Measurements from ENCODE around the gene COL4A2.

The COL4A2 gene

GRCh38 chr13:110548891-110549794 is 242.1 kb downstream of the COL4A2 start:
- no peak for TF ChIP-seq CTCF (IDR thresholded peaks at IDR 0.05)
- H3K4me3 ChIP-seq (ENCODE audit: low read depth in 1 of 2, low read length in 1 of 2), result no peak overlapping the region
- H3K9me3 ChIP-seq, result no peaks in the 10 kb centered on the region
- no peaks in the 10 kb centered on the region for H3K36me3 ChIP-seq
- H3K4me1 ChIP-seq (ENCODE audit: control insufficient read depth in 1 of 2, insufficient read depth in 1 of 2, low read depth in 1 of 2, low read length in 1 of 2), result no peaks in the 10 kb centered on the region
- no peak overlapping the region for H3K27ac ChIP-seq
- no peaks in the 10 kb centered on the region for H3K27me3 ChIP-seq

GRCh38 chr13:110549795-110550160 is 242.7 kb downstream of the COL4A2 start:
- H3K4me1 ChIP-seq (ENCODE audit: control insufficient read depth in 1 of 2, insufficient read depth in 1 of 2, low read depth in 1 of 2, low read length in 1 of 2), result peaks cover 0 to 1% of the 10 kb centered on the region in 2 experiments
- H3K27me3 ChIP-seq, result no peaks in the 10 kb centered on the region
- H3K27ac ChIP-seq, result no peak overlapping the region
- no peak for TF ChIP-seq CTCF (IDR thresholded peaks at IDR 0.05)
- H3K9me3 ChIP-seq, result no peaks in the 10 kb centered on the region
- H3K36me3 ChIP-seq, result no peaks in the 10 kb centered on the region
- no peak overlapping the region for H3K4me3 ChIP-seq (ENCODE audit: low read depth in 1 of 2, low read length in 1 of 2)

- no peak overlapping the region for H3K4me3 ChIP-seq (ENCODE audit: low read depth in 1 of 2, low read length in 1 of 2)
- no peak overlapping the region for H3K27ac ChIP-seq
- TF ChIP-seq CTCF (IDR thresholded peaks at IDR 0.05), result no peak
- no peaks in the 10 kb centered on the region for H3K9me3 ChIP-seq
- peaks cover 11 to 16% of the 10 kb centered on the region in 2 experiments for H3K4me1 ChIP-seq (ENCODE audit: control insufficient read depth in 1 of 2, insufficient read depth in 1 of 2, low read depth in 1 of 2, low read length in 1 of 2)
- no peaks in the 10 kb centered on the region for H3K27me3 ChIP-seq
- no peaks in the 10 kb centered on the region for H3K36me3 ChIP-seq
Measured at GRCh38 chr13:110551284-110551683, 244.2 kb downstream of the COL4A2 start.

- no peaks in the 10 kb centered on the region for H3K36me3 ChIP-seq
- H3K4me1 ChIP-seq (ENCODE audit: control insufficient read depth in 1 of 2, insufficient read depth in 1 of 2, low read depth in 1 of 2, low read length in 1 of 2), result peaks cover 15 to 24% of the 10 kb centered on the region in 2 experiments
- no peaks in the 10 kb centered on the region for H3K27me3 ChIP-seq
- H3K27ac ChIP-seq, result no peak overlapping the region
- no peak overlapping the region for H3K4me3 ChIP-seq (ENCODE audit: low read depth in 1 of 2, low read length in 1 of 2)
- no peak for TF ChIP-seq CTCF (IDR thresholded peaks at IDR 0.05)
- H3K9me3 ChIP-seq, result no peaks in the 10 kb centered on the region
Measured at GRCh38 chr13:110552767-110553166, 245.7 kb downstream of the COL4A2 start.

- H3K4me1 ChIP-seq (ENCODE audit: control insufficient read depth in 1 of 2, insufficient read depth in 1 of 2, low read depth in 1 of 2, low read length in 1 of 2), result peaks cover 15 to 24% of the 10 kb centered on the region in 2 experiments
- H3K27me3 ChIP-seq, result no peaks in the 10 kb centered on the region
- no peak overlapping the region for H3K27ac ChIP-seq
- no peaks in the 10 kb centered on the region for H3K36me3 ChIP-seq
- H3K4me3 ChIP-seq (ENCODE audit: low read depth in 1 of 2, low read length in 1 of 2), result no peak overlapping the region
- H3K9me3 ChIP-seq, result no peaks in the 10 kb centered on the region
- TF ChIP-seq CTCF (IDR thresholded peaks at IDR 0.05), result no peak
Measured at GRCh38 chr13:110553417-110553816, 246.3 kb downstream of the COL4A2 start.

Data from neutrophil (primary cell).